ENCODE measurements around the gene PIK3AP1.
A peak's percentile ranks its signal among the peaks of the same experiment; 100 is the strongest.

The PIK3AP1 gene

DNA sequence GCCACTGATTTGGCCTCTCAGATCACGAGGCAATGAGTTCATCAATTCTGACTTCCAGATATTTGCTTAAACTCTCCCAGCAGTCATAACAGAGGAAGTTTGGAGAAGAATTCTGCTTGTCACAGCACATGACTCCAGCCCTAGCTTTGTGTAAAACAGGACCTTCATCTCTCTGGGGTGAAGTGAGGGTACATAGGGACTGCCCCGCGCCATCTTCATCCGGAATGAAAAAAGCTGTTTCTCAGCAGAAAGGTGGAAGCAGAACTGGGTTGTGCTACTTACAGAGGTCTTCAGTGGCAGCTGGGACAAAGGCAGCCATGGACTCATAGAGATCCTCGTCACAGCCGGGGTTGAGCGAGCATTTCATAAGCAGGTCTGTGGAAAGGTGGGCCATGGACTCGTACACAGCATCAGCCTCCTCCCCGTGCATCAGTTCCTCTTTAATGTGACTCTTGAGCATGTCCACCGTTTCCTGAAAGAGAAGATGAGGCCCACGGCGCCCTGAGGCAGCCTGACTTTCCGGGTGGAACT is 75.1 kb downstream of the PIK3AP1 start:
- TF ChIP-seq, protein P1, sequence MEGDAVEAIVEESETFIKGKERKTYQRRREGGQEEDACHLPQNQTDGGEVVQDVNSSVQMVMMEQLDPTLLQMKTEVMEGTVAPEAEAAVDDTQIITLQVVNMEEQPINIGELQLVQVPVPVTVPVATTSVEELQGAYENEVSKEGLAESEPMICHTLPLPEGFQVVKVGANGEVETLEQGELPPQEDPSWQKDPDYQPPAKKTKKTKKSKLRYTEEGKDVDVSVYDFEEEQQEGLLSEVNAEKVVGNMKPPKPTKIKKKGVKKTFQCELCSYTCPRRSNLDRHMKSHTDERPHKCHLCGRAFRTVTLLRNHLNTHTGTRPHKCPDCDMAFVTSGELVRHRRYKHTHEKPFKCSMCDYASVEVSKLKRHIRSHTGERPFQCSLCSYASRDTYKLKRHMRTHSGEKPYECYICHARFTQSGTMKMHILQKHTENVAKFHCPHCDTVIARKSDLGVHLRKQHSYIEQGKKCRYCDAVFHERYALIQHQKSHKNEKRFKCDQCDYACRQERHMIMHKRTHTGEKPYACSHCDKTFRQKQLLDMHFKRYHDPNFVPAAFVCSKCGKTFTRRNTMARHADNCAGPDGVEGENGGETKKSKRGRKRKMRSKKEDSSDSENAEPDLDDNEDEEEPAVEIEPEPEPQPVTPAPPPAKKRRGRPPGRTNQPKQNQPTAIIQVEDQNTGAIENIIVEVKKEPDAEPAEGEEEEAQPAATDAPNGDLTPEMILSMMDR (IDR thresholded peaks at IDR 0.05; ENCODE audit: low read depth, low read length), result no peak
- no peak overlapping the region for H3K4me3 ChIP-seq (ENCODE audit: low read depth, low read length)

DNA sequence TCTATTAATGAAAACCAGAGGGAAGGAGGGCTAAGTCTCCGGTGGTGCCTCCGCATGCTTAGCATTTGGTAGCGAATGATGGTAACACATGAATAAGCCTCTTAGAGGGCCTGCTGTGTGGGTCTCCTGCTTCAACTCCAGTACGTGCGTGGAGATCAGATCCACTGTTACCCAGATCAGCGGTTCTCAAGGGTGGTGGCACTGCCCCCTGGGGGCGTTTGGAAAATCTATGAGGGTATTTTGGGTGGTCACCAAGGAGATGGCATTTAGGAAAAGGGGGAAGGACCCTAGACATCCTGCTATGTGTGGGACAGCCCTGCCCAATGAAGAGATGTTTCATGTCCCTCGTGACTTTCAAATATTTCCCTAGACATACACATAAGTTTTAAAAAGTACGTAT is 76.4 kb downstream of the PIK3AP1 start:
- H3K4me3 ChIP-seq (ENCODE audit: low read depth, low read length), result no peak overlapping the region
- TF ChIP-seq, protein P1 (IDR thresholded peaks at IDR 0.05; ENCODE audit: low read depth, low read length), result no peak

DNA sequence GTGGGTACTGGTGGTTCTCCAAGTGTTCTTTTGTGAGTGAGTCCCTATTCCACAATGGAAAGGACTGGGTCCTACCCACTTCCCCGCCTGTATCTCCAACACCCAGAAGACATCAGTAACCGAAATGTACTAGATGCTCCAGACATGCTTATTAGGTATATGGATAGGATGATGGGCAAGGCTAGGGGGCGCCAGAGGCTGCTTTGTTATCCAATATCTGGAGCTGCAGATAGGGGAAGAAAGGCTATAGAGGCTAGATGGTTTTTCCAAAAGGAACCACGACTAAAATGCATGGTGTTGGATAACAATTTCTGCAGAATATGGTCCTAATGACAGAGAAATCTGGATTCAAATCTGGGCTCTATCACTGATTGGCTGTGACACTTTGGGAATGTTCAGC is 77.3 kb downstream of the PIK3AP1 start:
- no peak overlapping the region for H3K4me3 ChIP-seq (ENCODE audit: low read depth, low read length)
- TF ChIP-seq, protein P1 (IDR thresholded peaks at IDR 0.05; ENCODE audit: low read depth, low read length), result peak; percentile 73

DNA sequence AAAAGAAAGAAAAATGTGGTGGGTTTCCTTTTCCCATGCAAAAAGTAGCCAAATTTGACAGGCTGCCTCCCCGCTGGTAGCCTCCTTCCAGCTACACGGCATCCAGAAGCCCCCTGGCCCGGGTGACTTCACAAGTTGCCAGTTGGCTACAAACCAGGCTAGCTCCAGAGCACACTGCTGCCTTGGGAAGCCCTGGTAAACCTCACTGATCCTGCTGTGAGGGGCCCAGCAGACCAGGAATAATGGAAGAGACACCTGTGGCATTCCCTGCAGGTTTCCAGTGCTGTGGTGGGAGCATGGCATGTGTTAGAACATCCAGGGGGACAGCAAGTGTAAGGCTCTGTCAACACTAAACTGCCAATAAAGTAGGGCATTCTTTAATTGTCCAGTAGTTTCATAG is 77.8 kb downstream of the PIK3AP1 start:
- TF ChIP-seq, protein P1 (IDR thresholded peaks at IDR 0.05; ENCODE audit: low read depth, low read length), result no peak
- no peak overlapping the region for H3K4me3 ChIP-seq (ENCODE audit: low read depth, low read length)

DNA sequence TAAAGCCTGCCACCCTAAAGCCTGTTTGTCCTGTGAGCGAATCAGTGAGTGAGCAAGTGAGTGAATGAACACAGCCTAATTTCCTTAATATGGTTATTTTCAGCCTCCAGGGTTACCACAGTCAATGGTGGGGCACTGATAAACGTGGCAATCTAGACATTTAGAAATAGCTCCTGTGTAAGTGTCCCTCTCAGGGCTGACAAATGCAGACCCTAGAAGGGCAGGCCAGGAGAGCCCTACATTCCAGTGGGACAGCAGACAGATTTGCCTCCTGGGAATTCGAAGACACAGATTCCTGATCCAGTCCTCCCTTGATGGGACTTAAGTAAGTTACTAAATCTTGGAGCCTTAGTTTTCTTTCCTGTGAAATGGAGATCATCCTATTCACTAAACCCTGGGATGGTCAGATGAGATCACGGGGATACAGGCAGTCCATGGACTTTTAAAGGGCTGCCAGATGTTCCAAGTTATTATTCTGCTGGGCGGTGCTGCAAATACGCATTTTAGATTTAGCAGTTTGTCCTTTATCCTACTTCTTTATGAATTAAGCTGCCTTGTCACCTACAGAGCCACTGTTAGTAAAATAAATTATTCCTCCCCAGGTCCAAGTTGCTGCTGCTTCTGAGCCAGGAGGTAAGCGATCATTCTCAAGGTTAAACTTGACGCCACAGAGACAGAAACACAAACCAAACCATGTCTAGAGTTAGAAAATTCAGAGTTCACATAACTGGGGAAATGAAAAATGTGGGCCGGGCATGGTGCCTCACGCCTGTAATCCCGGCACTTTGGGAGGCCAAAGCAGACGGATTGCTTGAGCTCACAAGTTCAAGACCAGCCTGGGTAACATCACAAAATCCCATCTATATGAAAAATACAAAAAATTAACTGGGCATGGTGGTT is 78.7 kb downstream of the PIK3AP1 start:
- TF ChIP-seq, protein P1 (IDR thresholded peaks at IDR 0.05; ENCODE audit: low read depth, low read length), result no peak
- H3K4me3 ChIP-seq (ENCODE audit: low read depth, low read length), result no peak overlapping the region

DNA sequence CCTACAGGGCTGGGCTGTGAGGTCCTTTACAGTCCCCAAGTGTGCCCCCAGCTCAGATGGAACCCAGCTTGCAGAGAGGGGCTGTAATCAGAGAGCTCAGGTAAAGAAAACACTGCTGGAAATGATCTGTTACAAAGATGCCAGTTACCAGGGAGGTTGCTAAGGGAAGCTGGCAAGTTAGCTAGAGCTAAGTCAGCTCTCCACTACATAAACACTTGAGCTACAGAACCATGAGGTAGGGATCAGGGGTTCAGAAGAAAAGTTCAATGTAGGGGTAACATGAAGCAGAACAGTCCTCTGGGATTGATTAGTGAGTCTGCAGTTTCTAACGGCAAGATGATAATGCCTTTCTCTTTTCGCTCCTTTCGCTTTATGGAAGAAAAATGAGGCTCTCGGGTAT is 80.4 kb downstream of the PIK3AP1 start:
- TF ChIP-seq, protein P1 (IDR thresholded peaks at IDR 0.05; ENCODE audit: low read depth, low read length), result no peak
- H3K4me3 ChIP-seq (ENCODE audit: low read depth, low read length), result no peak overlapping the region

DNA sequence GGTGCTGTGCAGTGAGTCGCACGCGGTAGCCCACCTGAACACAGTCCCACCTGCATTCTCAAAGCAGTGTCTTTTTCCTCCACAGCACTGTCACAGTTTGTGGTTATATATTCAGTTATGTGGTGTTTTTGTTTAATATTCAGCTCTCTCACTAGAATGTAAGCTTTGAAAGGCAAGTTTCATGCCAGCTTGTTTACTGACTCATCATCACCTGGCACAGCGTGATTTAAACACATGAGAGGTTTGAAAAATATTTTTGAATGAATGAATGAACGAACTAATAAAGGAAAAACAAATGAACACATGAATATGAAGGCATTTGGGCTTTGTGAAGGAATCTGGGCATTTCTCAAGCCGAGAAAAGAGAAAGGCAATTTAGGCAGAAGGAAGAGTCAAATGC is 81.6 kb downstream of the PIK3AP1 start:
- no peak overlapping the region for H3K4me3 ChIP-seq (ENCODE audit: low read depth, low read length)
- TF ChIP-seq, protein P1 (IDR thresholded peaks at IDR 0.05; ENCODE audit: low read depth, low read length), result no peak

Measured in WI38 (cell line).